Parathyroid adenoma (tissue), 2 donors: ENCODE data around the gene TEKT5.

Experiments
- H2AFZ ChIP-seq: fragments of 300-600 bp; sonication (generic); one replicate; pipeline ENCODE4 v1.7.0; 2017; ENCODE audit warnings: antibody characterized with exemption, mild to moderate bottlenecking
- H3K27ac ChIP-seq: fragments of 300-600 bp; sonication (generic); one replicate; pipeline ENCODE4 v1.7.0; 2017
- H3K27me3 ChIP-seq: fragments of 300-600 bp; sonication (generic); one replicate; pipeline ENCODE4 v1.7.0; 2017; ENCODE audit warnings: low read length; ENCODE audit not compliant: control insufficient read depth, insufficient read depth
- H3K36me3 ChIP-seq: fragments of 300-600 bp; sonication (generic); one replicate; pipeline ENCODE4 v1.7.0; 2017; ENCODE audit warnings: low read length; ENCODE audit not compliant: control insufficient read depth, insufficient read depth
- H3K4me1 ChIP-seq: fragments of 300-600 bp; sonication (generic); one replicate; pipeline ENCODE4 v1.7.0; 2017; ENCODE audit warnings: control low read depth
- H3K4me2 ChIP-seq: fragments of 300-600 bp; sonication (generic); one replicate; pipeline ENCODE4 v1.7.0; 2017; ENCODE audit warnings: low read length
- H3K4me3 ChIP-seq: fragments of 300-600 bp; sonication (generic); one replicate; pipeline ENCODE4 v1.7.0; 2017; ENCODE audit warnings: low read depth, low read length
- H3K79me2 ChIP-seq: fragments of 300-600 bp; sonication (generic); one replicate; pipeline ENCODE4 v1.7.0; 2017; ENCODE audit warnings: control low read depth
- H3K9ac ChIP-seq: fragments of 300-600 bp; sonication (generic); one replicate; pipeline ENCODE4 v1.7.0; 2017; ENCODE audit warnings: mild to moderate bottlenecking
- H3K9me3 ChIP-seq: fragments of 300-600 bp; sonication (generic); one replicate; pipeline ENCODE4 v1.7.0; 2017; ENCODE audit warnings: low read length; ENCODE audit not compliant: control insufficient read depth
- CTCF ChIP-seq: fragments of 300-600 bp; sonication (generic); IDR thresholded peaks from one replicate; pipeline ENCODE4 v1.7.0; 2017; ENCODE audit warnings: antibody characterized with exemption, mild to moderate bottlenecking
- donor health status: primary hyperparathyroidism.

The TEKT5 gene

GRCh38 chr16:10613785-10614485 lies 80.8 kb downstream of the TEKT5 start:
- no peak overlapping the region for H3K9ac ChIP-seq
- H2AFZ ChIP-seq: no peak overlapping the region
- no peak for TF ChIP-seq CTCF
- H3K27me3 ChIP-seq: no peaks in the 10 kb centered on the region
- H3K9me3 ChIP-seq: no peaks in the 10 kb centered on the region
- no peak overlapping the region for H3K4me2 ChIP-seq
- no peaks in the 10 kb centered on the region for H3K36me3 ChIP-seq
- H3K27ac ChIP-seq: no peak overlapping the region
- H3K79me2 ChIP-seq: no peaks in the 10 kb centered on the region
- no peak overlapping the region for H3K4me3 ChIP-seq
- peaks cover 11% of the 10 kb centered on the region for H3K4me1 ChIP-seq

GRCh38 chr16:10612649-10613179 lies 82.0 kb downstream of the TEKT5 start:
- TF ChIP-seq CTCF: no peak
- no peaks in the 10 kb centered on the region for H3K79me2 ChIP-seq
- no peak overlapping the region for H3K4me2 ChIP-seq
- H3K4me1 ChIP-seq: peaks cover 11% of the 10 kb centered on the region
- H3K9ac ChIP-seq: no peak overlapping the region
- no peak overlapping the region for H2AFZ ChIP-seq
- no peak overlapping the region for H3K27ac ChIP-seq
- no peaks in the 10 kb centered on the region for H3K36me3 ChIP-seq
- no peak overlapping the region for H3K4me3 ChIP-seq
- H3K27me3 ChIP-seq: no peaks in the 10 kb centered on the region
- H3K9me3 ChIP-seq: no peaks in the 10 kb centered on the region

- H3K9ac ChIP-seq: no peak overlapping the region
- H3K4me3 ChIP-seq: no peak overlapping the region
- H3K4me1 ChIP-seq: peaks cover 2% of the 10 kb centered on the region
- no peaks in the 10 kb centered on the region for H3K36me3 ChIP-seq
- no peak overlapping the region for H3K4me2 ChIP-seq
- no peak overlapping the region for H2AFZ ChIP-seq
- H3K27ac ChIP-seq: no peak overlapping the region
- TF ChIP-seq CTCF: no peak
- no peaks in the 10 kb centered on the region for H3K27me3 ChIP-seq
- H3K9me3 ChIP-seq: no peaks in the 10 kb centered on the region
- H3K79me2 ChIP-seq: no peaks in the 10 kb centered on the region
Measured at GRCh38 chr16:10611825-10612342, 82.8 kb downstream of the TEKT5 start.

- Histone ChIP-seq H3K27me3 (no peaks in the 10 kb centered on the region), H3K4me1 (no peaks in the 10 kb centered on the region), H3K79me2 (no peaks in the 10 kb centered on the region), H3K4me3 (no peak overlapping the region), H3K27ac (no peak overlapping the region), H3K9me3 (no peaks in the 10 kb centered on the region), H3K4me2 (no peak overlapping the region), H3K9ac (no peak overlapping the region), H2AFZ (no peak overlapping the region), H3K36me3 (no peaks in the 10 kb centered on the region)
- TF ChIP-seq CTCF: no peak
Measured at GRCh38 chr16:10610499-10611184, 84.1 kb downstream of the TEKT5 start.
